Upper lobe of left lung (tissue), 6 donors: ENCODE results near the gene ECT2. TPM values are rescaled to one million over a fixed set of nuclear protein-coding genes. Genes with fewer than 3 reads are reported as not detected.
"Not testable (repeated sequence)": the region's sequence is repeated elsewhere in the genome, so short reads cannot be mapped to it uniquely, and the experiment has no call there.

Experiments used
- ATAC-seq, 2 donors: fragments of 200-7000 bp; cut with Tn5 transposase; one replicate each; pipeline ENCODE4 v1.9.1; 2022; ENCODE audit warnings: mild to moderate bottlenecking in 2 of 2, moderate library complexity in 2 of 2; ENCODE audit not compliant: low FRiP score in 2 of 2
- DNase-seq, 2 donors: peaks; one replicate each; pipeline ENCODE4 v3.0.0-alpha.2; 2019 to 2020
- H3K27ac ChIP-seq, 4 donors: fragments of 200-600 bp; sonication (generic); one replicate each; pipeline ENCODE4 v1.5.1; 2016 to 2019
- H3K27me3 ChIP-seq, 4 donors: fragments of 200-600 bp; sonication (generic); one replicate each; pipeline ENCODE4 v1.5.1; 2017 to 2019
- H3K36me3 ChIP-seq, 4 donors: fragments of 200-600 bp; sonication (generic); one replicate each; pipeline ENCODE4 v1.5.1; 2016 to 2019
- H3K4me1 ChIP-seq, 4 donors: fragments of 200-600 bp; sonication (generic); one replicate each; pipeline ENCODE4 v1.5.1; 2018 to 2019
- H3K4me3 ChIP-seq, 4 donors: fragments of 200-600 bp; sonication (generic); one replicate each; pipeline ENCODE4 v1.5.1; 2017 to 2019; ENCODE audit warnings: mild to moderate bottlenecking in 2 of 4, moderate library complexity in 1 of 4
- H3K9me3 ChIP-seq, 4 donors: fragments of 200-600 bp; sonication (generic); one replicate each; pipeline ENCODE4 v1.5.1; 2018 to 2019
- CTCF ChIP-seq, 6 experiments: fragments of 450-650 bp in 4 of 6; fragments of 200-600 bp in 2 of 6; sonication (generic) in 2 of 6; IDR thresholded peaks; one replicate each; pipeline ENCODE4 v1.5.1; 2016 to 2019; ENCODE audit warnings: antibody characterized with exemption in 6 of 6
- EP300 ChIP-seq, 4 donors: sonication (generic); formaldehyde crosslinking; IDR thresholded peaks; one replicate each; pipeline ENCODE4 v1.5.1; 2017; ENCODE audit warnings: antibody characterized with exemption in 4 of 4, control low read depth in 2 of 4
- POLR2A ChIP-seq, 4 donors: fragments of 450-650 bp; IDR thresholded peaks; one replicate each; pipeline ENCODE4 v1.5.1; 2016 to 2017; ENCODE audit warnings: antibody characterized with exemption in 4 of 4, mild to moderate bottlenecking in 2 of 4
- POLR2AphosphoS5 ChIP-seq, 2 donors: sonication (generic); formaldehyde crosslinking; IDR thresholded peaks; one replicate each; pipeline ENCODE4 v1.5.1; 2017; ENCODE audit warnings: antibody characterized with exemption in 2 of 2
- WGBS, 2 donors: methylation state at CpG; one replicate each; pipeline ENCODE4 v1.1.5; 2017 to 2018; 5-methylcytosine and 5-hydroxymethylcytosine counted together
- total RNA-seq, 6 donors: library from RNA; depleted of rRNA in 4 of 6; stranded (reverse); fragments of >200 nt in 4 of 6; gene quantifications; one replicate each; pipeline versions ENCODE4 v1.1.0 to v1.2.1, GENCODE V29; 2016 to 2021
- donor health status: DM: no; HTN: no; CAD: no; lungs with moderate emphysema.
- donor health status: DM: no; HTN: yes; CAD: no; lungs with severe emphysema.

Gene ECT2
- total RNA-seq, 6 donors from 2014 or later, result 7.1 to 18.7 (median 13.7) TPM

GRCh38 chr3:172749230-172749965 is 1.1 kb upstream of the ECT2 start:
- Histone ChIP-seq H3K27ac (peak overlapping the region; percentile 80 to 91 (median 84)), H3K9me3 (no peaks in the 10 kb centered on the region)
- WGBS, 2 donors, result 27 to 33% methylated on average over 8 of the region's 8 CpGs

GRCh38 chr3:172750069-172750367 is 508 bp upstream of the ECT2 start:
- 13 to 25% methylated on average over 9 of the region's 9 CpGs for WGBS, 2 donors
- peak overlapping the region; percentile 80 to 91 (median 84) for H3K27ac ChIP-seq
- H3K27me3 ChIP-seq, result no peaks in the 10 kb centered on the region
- no peak for ATAC-seq
- peak overlapping the region; percentile 27 to 98 (median 85) for H3K4me3 ChIP-seq
- H3K4me1 ChIP-seq, result peaks cover 16 to 26% (median 18%) of the 10 kb centered on the region in 4 donors
- no peaks in the 10 kb centered on the region for H3K9me3 ChIP-seq
- no peak for TF ChIP-seq EP300 (IDR thresholded peaks at IDR 0.05)
- peak in 1 of 4 donors; percentile 12 for TF ChIP-seq POLR2A (IDR thresholded peaks at IDR 0.05)
- DNase-seq, result no peak
- no peaks in the 10 kb centered on the region for H3K36me3 ChIP-seq

More at GRCh38 chr3:172749230-172749965, 1.1 kb upstream of the ECT2 start:
- no peak for TF ChIP-seq CTCF (IDR thresholded peaks at IDR 0.05)
- peak in 1 of 4 donors; percentile 76 for TF ChIP-seq EP300 (IDR thresholded peaks at IDR 0.05)
- peak in 1 of 2 donors; percentile 65 for TF ChIP-seq POLR2AphosphoS5 (IDR thresholded peaks at IDR 0.05)
- Histone ChIP-seq H3K27me3 (no peaks in the 10 kb centered on the region), H3K4me1 (peaks cover 16 to 26% (median 18%) of the 10 kb centered on the region in 4 donors), H3K4me3 (peak overlapping the region in 3 of 4 donors; percentile 75 to 98 (median 95)), H3K36me3 (no peaks in the 10 kb centered on the region)
- DNase-seq, result peak in 1 of 2 donors; percentile 27
- ATAC-seq, result peak; percentile 72 to 75

GRCh38 chr3:172751175-172751704 is 714 bp downstream of the ECT2 start:
- H3K4me1 ChIP-seq, result peaks cover 16 to 26% (median 18%) of the 10 kb centered on the region in 4 donors
- peak in 1 of 2 donors; percentile 30 for ATAC-seq
- H3K36me3 ChIP-seq, result no peaks in the 10 kb centered on the region
- WGBS, 2 donors, result 0 to 1% methylated on average over 14 of the region's 14 CpGs
- peak overlapping the region; percentile 75 to 98 (median 96) for H3K4me3 ChIP-seq
- peak overlapping the region; percentile 80 to 91 (median 84) for H3K27ac ChIP-seq
- TF ChIP-seq POLR2A (IDR thresholded peaks at IDR 0.05) (no peak), POLR2AphosphoS5 (IDR thresholded peaks at IDR 0.05) (no peak), CTCF (IDR thresholded peaks at IDR 0.05) (no peak), EP300 (IDR thresholded peaks at IDR 0.05) (no peak)
- H3K27me3 ChIP-seq, result no peaks in the 10 kb centered on the region
- DNase-seq, result peak in 1 of 2 donors; percentile 29
- no peaks in the 10 kb centered on the region for H3K9me3 ChIP-seq

GRCh38 chr3:172752651-172753050 is 2.1 kb downstream of the ECT2 start:
- no peak for ATAC-seq
- no peak for TF ChIP-seq POLR2AphosphoS5 (IDR thresholded peaks at IDR 0.05)
- no peak for TF ChIP-seq EP300 (IDR thresholded peaks at IDR 0.05)
- no peak for TF ChIP-seq POLR2A (IDR thresholded peaks at IDR 0.05)
- no peak for TF ChIP-seq CTCF (IDR thresholded peaks at IDR 0.05)
- Histone ChIP-seq H3K4me1 (peaks cover 16 to 26% (median 18%) of the 10 kb centered on the region in 4 donors), H3K9me3 (no peaks in the 10 kb centered on the region), H3K27me3 (no peaks in the 10 kb centered on the region), H3K27ac (no peak overlapping the region), H3K4me3 (no peak overlapping the region), H3K36me3 (peaks cover 0 to 4% (median 0%) of the 10 kb centered on the region in 4 donors)
- WGBS, 2 donors, result 77 to 83% methylated on average over 1 of the region's 1 CpG
- DNase-seq, result no peak

GRCh38 chr3:172753125-172753524 is 2.6 kb downstream of the ECT2 start:
- Histone ChIP-seq H3K9me3 (no peaks in the 10 kb centered on the region), H3K27me3 (no peaks in the 10 kb centered on the region), H3K27ac (no peak overlapping the region), H3K4me3 (no peak overlapping the region), H3K4me1 (peaks cover 16 to 26% (median 18%) of the 10 kb centered on the region in 4 donors), H3K36me3 (peaks cover 0 to 7% (median 0%) of the 10 kb centered on the region in 4 donors)
- ATAC-seq (no peak), DNase-seq (no peak)
- TF ChIP-seq CTCF (IDR thresholded peaks at IDR 0.05) (no peak), POLR2AphosphoS5 (IDR thresholded peaks at IDR 0.05) (no peak), POLR2A (IDR thresholded peaks at IDR 0.05) (no peak), EP300 (IDR thresholded peaks at IDR 0.05) (no peak)
- 94 to 96% methylated on average over 1 of the region's 1 CpG for WGBS, 2 donors

- not testable (repeated sequence) for H3K9me3 ChIP-seq, H3K27ac ChIP-seq, H3K27me3 ChIP-seq, H3K4me1 ChIP-seq, H3K4me3 ChIP-seq, DNase-seq, ATAC-seq
- WGBS, 2 donors, result 90 to 91% methylated on average over 6 of the region's 6 CpGs
- peaks cover 0 to 37% (median 12%) of the 10 kb centered on the region in 4 donors for H3K36me3 ChIP-seq
Measured at GRCh38 chr3:172760416-172760815, 9.9 kb downstream of the ECT2 start.
